Stimulated activated naive CD8-positive, alpha-beta T cell treated with anti-CD3 and anti-CD28 coated beads, Interleukin-15, amount 100 ng/mL, for 72 hours (primary cell): Measurements from ENCODE around the gene PLCL2.
"Not testable (repeated sequence)": the region's sequence is repeated elsewhere in the genome, so short reads cannot be mapped to it uniquely, and the experiment has no call there.

Experiments
- ATAC-seq: fragments of 150-1000 bp; cut with Tn5 transposase; 2 replicates; pipeline ENCODE4 v1.10.0; 2021; ENCODE audit warnings: mild to moderate bottlenecking, moderate library complexity
- DNase-seq, 2 donors: peaks; one replicate each; pipeline ENCODE4 v3.0.0; 2021 to 2022
- H3K27ac Mint-ChIP-seq, 2 donors: one replicate each; pipeline ENCODE4 v1.8.0; 2022; ENCODE audit warnings: mild to moderate bottlenecking in 2 of 2, mixed read lengths in 2 of 2, moderate library complexity in 2 of 2
- H3K27me3 Mint-ChIP-seq: one replicate; pipeline ENCODE4 v1.8.0; 2022; ENCODE audit warnings: mixed read lengths
- H3K4me1 Mint-ChIP-seq: one replicate; pipeline ENCODE4 v1.8.0; 2022; ENCODE audit warnings: mild to moderate bottlenecking, mixed read lengths
- H3K4me3 Mint-ChIP-seq, 2 donors: one replicate each; pipeline ENCODE4 v1.8.0; 2022; ENCODE audit warnings: mild to moderate bottlenecking in 2 of 2, mixed read lengths in 2 of 2, moderate library complexity in 1 of 2
- H3K9me3 Mint-ChIP-seq, 2 donors: one replicate each; pipeline ENCODE4 v1.8.0; 2022; ENCODE audit warnings: mixed read lengths in 2 of 2

PLCL2 gene

GRCh38 chr3:17115186-17115585 is 230.4 kb downstream of the PLCL2 start:
- H3K27ac Mint-ChIP-seq, result no peak overlapping the region
- no peak for ATAC-seq

DNA sequence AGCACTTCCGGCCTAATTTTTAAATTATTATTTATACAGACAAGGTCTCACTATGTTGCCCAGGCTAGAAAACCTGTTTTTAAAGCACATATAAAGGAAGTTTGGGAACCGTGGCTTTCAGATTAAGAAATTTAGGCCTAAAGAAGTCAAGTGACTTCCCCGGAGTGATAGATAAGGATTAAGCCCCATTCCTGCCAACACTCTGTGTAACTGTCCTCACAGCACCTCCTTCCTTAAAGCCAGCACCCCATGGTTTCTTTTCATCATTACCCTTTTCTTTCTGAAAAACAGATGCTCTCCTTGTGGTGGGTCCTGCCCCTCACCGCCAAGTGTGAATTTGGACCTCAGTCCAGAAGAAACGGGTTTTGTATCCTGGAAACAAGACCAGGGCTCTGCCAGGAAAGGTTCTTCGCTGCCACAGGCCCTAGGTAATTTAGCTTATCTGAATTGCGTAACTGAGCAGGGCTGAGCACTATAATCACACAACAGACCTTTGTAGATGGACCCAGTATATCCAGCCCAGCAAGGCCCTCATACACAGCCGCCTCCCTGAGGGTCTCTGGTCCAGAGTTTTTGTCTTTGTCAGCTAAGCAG is 231.3 kb downstream of the PLCL2 start:
- Mint-ChIP-seq H3K27me3 (no peaks in the 10 kb centered on the region), H3K4me3 (no peak overlapping the region), H3K4me1 (peaks cover 7% of the 10 kb centered on the region), H3K27ac (no peak overlapping the region), H3K9me3 (peaks cover 5 to 7% of the 10 kb centered on the region in 2 donors)
- ATAC-seq, result no peak
- no peak for DNase-seq

More at GRCh38 chr3:17115186-17115585, 230.4 kb downstream of the PLCL2 start:
- peaks cover 12% of the 10 kb centered on the region for H3K4me1 Mint-ChIP-seq
- DNase-seq, result no peak
- no peaks in the 10 kb centered on the region for H3K27me3 Mint-ChIP-seq
- no peak overlapping the region for H3K4me3 Mint-ChIP-seq
- H3K9me3 Mint-ChIP-seq, result peaks cover 5 to 7% of the 10 kb centered on the region in 2 donors

DNA sequence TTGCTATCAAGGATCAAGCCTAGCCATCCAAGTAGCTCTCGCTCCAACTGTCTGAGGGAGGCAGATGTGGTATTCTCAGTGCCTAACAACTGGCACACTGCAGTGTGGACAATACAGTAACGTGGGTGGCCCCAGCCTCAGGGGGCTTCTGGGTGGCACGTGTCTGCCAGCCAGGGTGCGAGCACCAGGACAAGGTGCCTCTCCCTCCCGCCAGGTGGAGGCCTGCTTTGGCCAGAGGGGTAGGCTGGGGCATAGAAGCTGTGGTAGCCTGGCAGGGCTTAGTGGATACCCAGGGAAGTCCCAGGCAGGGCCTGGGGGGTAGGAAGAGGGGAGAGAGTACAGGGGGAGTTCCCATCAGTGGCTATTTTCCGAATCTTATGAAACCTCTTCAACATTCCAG is 234.0 kb downstream of the PLCL2 start:
- Mint-ChIP-seq H3K27ac (no peak overlapping the region), H3K27me3 (no peaks in the 10 kb centered on the region), H3K9me3 (peaks cover 2 to 19% of the 10 kb centered on the region in 2 donors), H3K4me1 (no peaks in the 10 kb centered on the region), H3K4me3 (no peak overlapping the region)
- ATAC-seq, result no peak
- DNase-seq, result no peak

DNA sequence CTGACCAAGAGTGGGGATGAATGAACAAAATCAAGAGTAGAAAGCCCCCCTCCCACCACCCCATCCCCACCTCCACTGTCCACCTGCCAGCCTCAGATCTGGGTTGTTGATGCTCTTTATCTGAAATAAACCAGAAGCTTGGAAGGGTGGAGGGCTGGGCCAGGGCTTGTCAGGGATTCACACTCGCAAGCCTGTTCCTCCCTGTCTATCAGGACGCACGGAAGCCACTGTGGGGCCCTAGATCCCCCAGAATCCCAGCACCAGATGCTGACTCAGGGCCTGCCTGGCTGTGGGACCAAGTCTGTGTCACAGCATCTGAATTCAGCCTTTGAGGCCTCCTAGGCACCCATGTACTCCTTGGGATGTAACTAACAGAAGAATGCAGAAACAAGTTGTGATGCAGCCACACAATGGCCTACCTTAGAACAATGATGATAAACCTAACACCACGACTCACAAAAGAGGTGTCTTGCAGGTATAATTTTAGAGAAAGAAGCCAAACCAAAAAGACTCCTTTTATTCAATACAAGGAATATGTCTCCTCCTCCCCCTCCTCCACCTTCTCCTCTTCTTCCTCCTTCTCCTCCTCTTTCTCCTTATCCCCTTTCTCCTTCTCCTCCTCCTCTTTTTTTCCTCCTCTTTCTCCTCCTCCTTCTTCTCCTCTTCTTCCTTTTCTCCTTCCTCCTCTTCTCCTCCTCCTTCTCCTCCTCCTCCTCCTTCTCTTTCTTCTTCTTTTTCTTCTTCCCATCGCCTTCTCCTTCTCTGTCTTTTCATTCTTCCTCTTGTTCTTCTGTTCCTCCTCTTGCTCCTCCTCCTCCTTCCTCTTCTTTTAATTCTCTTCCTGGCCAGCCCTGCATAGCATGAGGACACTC is 234.7 kb downstream of the PLCL2 start:
- ATAC-seq (no peak), DNase-seq (no peak)
- Mint-ChIP-seq H3K27me3 (no peaks in the 10 kb centered on the region), H3K4me3 (no peak overlapping the region), H3K4me1 (no peaks in the 10 kb centered on the region), H3K27ac (peak overlapping the region in 1 of 2 donors; percentile 4), H3K9me3 (peaks cover 0 to 19% of the 10 kb centered on the region in 2 donors)

GRCh38 chr3:17120115-17120514 is 235.4 kb downstream of the PLCL2 start:
- Mint-ChIP-seq H3K9me3 (peaks cover 0 to 19% of the 10 kb centered on the region in 2 donors), H3K27ac (peak overlapping the region in 1 of 2 donors; percentile 4), H3K27me3 (no peaks in the 10 kb centered on the region), H3K4me1 (no peaks in the 10 kb centered on the region), H3K4me3 (no peak overlapping the region)
- ATAC-seq (no peak), DNase-seq (no peak)

DNA sequence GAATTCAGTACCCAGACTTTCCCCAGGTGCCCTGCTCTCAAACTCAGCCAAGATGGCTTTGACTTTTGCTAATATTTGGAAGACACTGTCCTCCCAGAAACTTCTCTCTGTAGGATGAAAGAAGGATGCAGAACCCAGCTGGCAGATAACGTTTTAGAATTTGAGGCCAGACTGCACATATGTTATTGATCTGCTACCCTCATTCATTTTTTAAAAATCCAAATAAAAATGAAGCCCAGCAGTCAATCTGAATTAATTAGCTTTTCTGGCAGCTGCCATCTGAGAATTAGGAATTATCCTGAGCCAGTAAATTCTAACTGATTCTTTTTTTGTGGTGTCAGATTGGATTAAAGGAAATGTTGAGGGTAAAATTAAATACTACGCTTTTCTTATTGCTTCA is 236.6 kb downstream of the PLCL2 start:
- H3K27ac Mint-ChIP-seq, result no peak overlapping the region
- no peaks in the 10 kb centered on the region for H3K4me1 Mint-ChIP-seq
- peaks cover 0 to 19% of the 10 kb centered on the region in 2 donors for H3K9me3 Mint-ChIP-seq
- no peak overlapping the region for H3K4me3 Mint-ChIP-seq
- H3K27me3 Mint-ChIP-seq, result no peaks in the 10 kb centered on the region
- ATAC-seq (no peak), DNase-seq (no peak)

GRCh38 chr3:17122758-17123157 is 238.0 kb downstream of the PLCL2 start:
- H3K27ac Mint-ChIP-seq, result no peak overlapping the region
- no peak for ATAC-seq
- no peak for DNase-seq
- peaks cover 6 to 16% of the 10 kb centered on the region in 2 donors for H3K9me3 Mint-ChIP-seq
- H3K27me3 Mint-ChIP-seq, result no peaks in the 10 kb centered on the region
- H3K4me1 Mint-ChIP-seq, result no peaks in the 10 kb centered on the region
- no peak overlapping the region for H3K4me3 Mint-ChIP-seq

DNA sequence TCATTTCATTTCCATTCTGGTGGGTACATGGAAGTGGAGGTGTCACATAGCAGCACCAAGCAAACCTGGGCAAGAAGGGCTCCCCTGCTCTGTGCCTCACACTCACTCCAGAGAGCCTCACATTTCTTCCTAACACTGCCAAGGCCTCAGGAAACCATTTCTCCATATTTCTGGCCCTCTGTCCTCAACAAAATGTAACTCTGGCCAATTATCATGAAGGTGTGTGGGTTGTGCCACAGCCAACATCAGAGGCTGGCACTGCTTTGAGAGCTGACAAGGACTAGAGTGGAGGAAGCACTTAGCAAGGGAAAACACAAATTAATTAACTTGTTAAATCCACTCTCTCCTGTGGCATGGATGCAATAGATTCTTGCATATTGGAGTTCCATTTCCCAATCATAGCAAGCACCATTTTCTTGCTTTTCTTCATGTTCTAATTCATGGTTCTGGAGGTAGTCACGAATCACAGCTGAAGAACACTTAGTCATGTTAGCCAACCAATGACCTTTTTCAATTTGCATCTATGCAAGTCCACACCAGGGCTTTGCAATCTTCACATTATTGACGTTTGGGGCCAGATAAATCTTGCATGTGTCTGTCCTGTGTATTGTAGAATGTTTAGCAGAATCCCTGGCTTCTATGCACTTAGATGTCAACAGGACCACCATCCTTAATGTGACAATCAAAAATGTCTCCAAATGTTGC is 241.1 kb downstream of the PLCL2 start:
- Mint-ChIP-seq H3K9me3 (peaks cover 19 to 25% of the 10 kb centered on the region in 2 donors), H3K4me3 (no peak overlapping the region), H3K27ac (no peak overlapping the region), H3K27me3 (no peaks in the 10 kb centered on the region), H3K4me1 (no peaks in the 10 kb centered on the region)
- ATAC-seq (no peak), DNase-seq (no peak)

GRCh38 chr3:17128671-17129070 is 243.9 kb downstream of the PLCL2 start:
- peaks cover 14 to 19% of the 10 kb centered on the region in 2 donors for H3K9me3 Mint-ChIP-seq
- not testable (repeated sequence) for ATAC-seq

GRCh38 chr3:17129556-17129955 is 244.8 kb downstream of the PLCL2 start:
- H3K27me3 Mint-ChIP-seq, result no peaks in the 10 kb centered on the region
- H3K27ac Mint-ChIP-seq, result no peak overlapping the region
- peaks cover 14 to 19% of the 10 kb centered on the region in 2 donors for H3K9me3 Mint-ChIP-seq
- ATAC-seq (no peak), DNase-seq (no peak)
- H3K4me3 Mint-ChIP-seq, result no peak overlapping the region
- H3K4me1 Mint-ChIP-seq, result no peaks in the 10 kb centered on the region

More at GRCh38 chr3:17128671-17129070, 243.9 kb downstream of the PLCL2 start:
- not testable (repeated sequence) for H3K27me3 Mint-ChIP-seq, H3K4me3 Mint-ChIP-seq, H3K4me1 Mint-ChIP-seq, H3K27ac Mint-ChIP-seq, DNase-seq

- H3K4me1 Mint-ChIP-seq, result no peaks in the 10 kb centered on the region
- no peak for ATAC-seq
- H3K4me3 Mint-ChIP-seq, result no peak overlapping the region
- no peak overlapping the region for H3K27ac Mint-ChIP-seq
- no peak for DNase-seq
- H3K9me3 Mint-ChIP-seq, result peaks cover 14 to 29% of the 10 kb centered on the region in 2 donors
- H3K27me3 Mint-ChIP-seq, result no peaks in the 10 kb centered on the region
Measured at GRCh38 chr3:17130956-17131355, 246.2 kb downstream of the PLCL2 start.

DNA sequence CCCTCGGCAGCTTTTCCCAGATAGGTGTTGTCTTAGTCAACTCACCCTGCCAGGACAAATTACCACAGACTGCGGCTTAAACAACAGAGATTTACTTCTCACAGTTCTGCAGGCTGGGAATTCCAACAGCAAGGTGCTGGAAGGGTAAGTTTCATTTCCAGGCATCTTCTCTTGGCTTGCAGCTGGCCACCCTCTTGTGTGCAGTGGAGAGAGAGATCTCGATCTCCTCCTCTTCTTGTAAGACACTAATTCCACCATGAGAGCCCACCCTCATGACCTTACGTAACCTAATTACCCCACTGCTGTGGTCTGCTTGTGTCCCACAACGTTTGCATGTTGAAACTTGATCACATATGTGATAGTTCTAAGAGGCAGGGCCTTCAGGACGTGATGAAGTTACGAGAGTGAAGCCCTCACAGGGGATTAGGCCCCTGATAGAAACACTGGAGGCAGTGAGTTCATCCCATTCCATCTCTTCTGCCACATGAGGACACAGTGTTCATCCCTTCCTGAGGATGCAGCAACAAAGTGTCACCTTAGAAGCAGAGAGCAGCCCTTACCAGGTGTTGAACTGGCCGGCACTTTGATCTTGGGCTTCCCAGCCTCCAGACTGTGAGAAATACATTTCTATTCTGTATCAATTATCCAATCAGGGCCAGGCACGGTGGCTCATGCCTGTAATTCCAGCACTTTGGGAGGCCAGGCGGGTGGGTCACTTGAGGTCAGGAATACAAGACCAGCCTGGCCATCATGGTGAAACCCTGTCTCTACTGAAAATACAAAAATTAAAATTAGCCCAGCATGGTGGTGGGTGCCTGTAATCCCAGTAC is 247.7 kb downstream of the PLCL2 start:
- no peak for DNase-seq
- H3K4me3 Mint-ChIP-seq, result no peak overlapping the region
- no peak for ATAC-seq
- no peaks in the 10 kb centered on the region for H3K27me3 Mint-ChIP-seq
- H3K4me1 Mint-ChIP-seq, result no peaks in the 10 kb centered on the region
- peaks cover 11 to 26% of the 10 kb centered on the region in 2 donors for H3K9me3 Mint-ChIP-seq
- H3K27ac Mint-ChIP-seq, result no peak overlapping the region

DNA sequence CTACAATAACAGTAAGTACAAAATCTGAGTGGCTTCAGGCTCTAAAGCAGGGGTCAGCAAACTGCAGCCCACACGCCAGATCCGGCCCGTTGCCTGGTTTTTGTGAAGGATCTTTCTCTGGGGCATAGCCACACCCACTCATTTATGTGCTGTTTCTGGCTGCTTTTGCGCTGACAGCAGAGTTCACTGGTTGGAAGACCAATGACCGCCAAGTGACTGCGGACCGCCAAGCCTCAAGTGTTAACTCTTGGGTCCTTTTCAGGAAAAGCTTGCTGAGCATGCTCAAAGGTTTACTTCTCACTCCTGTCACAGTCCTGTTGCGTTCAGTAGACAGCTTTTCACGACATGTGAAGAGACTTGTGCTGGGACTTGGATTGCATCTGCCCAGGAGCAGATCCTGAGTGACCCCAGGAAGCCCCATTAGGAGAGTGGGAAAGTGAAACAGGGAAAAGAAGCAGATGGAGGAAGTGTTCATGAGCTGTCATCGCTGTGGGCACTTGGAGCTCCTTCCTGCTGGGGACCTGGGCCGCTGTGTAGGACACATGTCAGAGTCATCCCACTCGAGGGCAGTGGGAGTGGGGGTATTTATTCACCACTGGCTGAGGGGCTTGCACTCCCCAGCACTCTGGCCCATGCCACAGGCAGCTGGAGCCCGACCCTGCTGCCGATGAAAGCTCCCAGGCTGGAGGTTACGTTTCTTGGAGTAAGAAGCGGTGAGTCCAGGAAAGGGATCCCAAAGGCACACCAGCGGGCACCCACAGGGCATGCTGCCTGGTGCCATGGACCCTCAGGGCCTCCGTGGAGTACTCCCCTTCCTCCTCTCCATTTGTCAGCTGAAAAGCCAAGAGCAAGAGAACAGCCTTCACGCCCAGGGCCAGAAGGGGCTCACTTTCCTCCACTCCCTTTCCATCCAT is 249.1 kb downstream of the PLCL2 start:
- Mint-ChIP-seq H3K27me3 (no peaks in the 10 kb centered on the region), H3K9me3 (peaks cover 0 to 19% of the 10 kb centered on the region in 2 donors), H3K4me3 (no peak overlapping the region), H3K4me1 (no peaks in the 10 kb centered on the region), H3K27ac (no peak overlapping the region)
- DNase-seq (no peak), ATAC-seq (no peak)

GRCh38 chr3:17135696-17136095 is 250.9 kb downstream of the PLCL2 start:
- no peak overlapping the region for H3K4me3 Mint-ChIP-seq
- DNase-seq (no peak), ATAC-seq (no peak)
- H3K9me3 Mint-ChIP-seq, result peaks cover 0 to 10% of the 10 kb centered on the region in 2 donors
- no peaks in the 10 kb centered on the region for H3K27me3 Mint-ChIP-seq
- no peaks in the 10 kb centered on the region for H3K4me1 Mint-ChIP-seq
- no peak overlapping the region for H3K27ac Mint-ChIP-seq
